Ovary (tissue), 3 donors: ENCODE results near the gene NTNG2.

Source experiments
- CTCF ChIP-seq, 3 donors: fragments of 450-650 bp in 2 of 3; fragments of 200-600 bp in 1 of 3; IDR thresholded peaks; one replicate each; pipeline versions ENCODE4 v1.5.1 to v1.8.0; 2016 to 2022; ENCODE audit warnings: antibody characterized with exemption in 3 of 3, mild to moderate bottlenecking in 1 of 3
- EP300 ChIP-seq: sonication (generic); formaldehyde crosslinking; IDR thresholded peaks from one replicate; pipeline ENCODE4 v1.6.1; 2017; ENCODE audit warnings: antibody characterized with exemption
- donor health status: DM: no; HTN: no; CAD: no.

GRCh38 chr9:132142924-132143323, 18.9 kb upstream of the NTNG2 start:
- TF ChIP-seq CTCF (IDR thresholded peaks at IDR 0.05) (no peak), EP300 (no peak)
